Measurements from ENCODE around the gene EMC8. TPM values are rescaled to one million over a fixed set of nuclear protein-coding genes. Genes with fewer than 3 reads are reported as not detected.

Gene EMC8
- polyA plus RNA-seq, 1 of the 3 experiments (the other 2 are of a cell fraction): 45.9 TPM

DNA sequence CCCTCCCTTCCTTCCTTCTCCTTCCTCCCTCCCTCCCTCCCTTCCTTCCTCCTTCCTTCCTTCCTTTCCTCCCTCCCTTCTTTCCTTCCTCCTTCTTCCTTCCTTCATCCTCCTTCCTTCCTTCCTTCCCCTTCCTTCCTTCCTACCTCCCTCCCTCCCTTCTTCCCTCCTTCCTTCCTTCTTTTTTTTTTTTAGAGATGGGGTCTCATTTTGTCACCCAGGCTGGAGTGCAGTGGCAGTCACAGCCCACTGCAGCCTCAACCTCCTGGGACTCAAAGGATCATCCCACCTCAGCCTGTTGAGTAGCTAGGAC is 44.8 kb upstream of the EMC8 start:
- Histone ChIP-seq H3K79me2 (ENCODE audit: insufficient read depth) (no peaks in the 10 kb centered on the region), H3K4me3 (ENCODE audit: low read depth in 2 of 2, low read length in 1 of 2) (no peak overlapping the region), H3K27ac (ENCODE audit: low read depth in 2 of 2, low read length in 1 of 2) (no peak overlapping the region), H3K4me1 (ENCODE audit: control insufficient read depth in 1 of 2, insufficient read depth in 2 of 2, low read depth in 1 of 2, low read length in 1 of 2) (no peaks in the 10 kb centered on the region), H3F3A (replicated peaks; ENCODE audit: insufficient read depth) (no peaks in the 10 kb centered on the region), H3K27me3 (ENCODE audit: insufficient read depth) (peaks cover 93% of the 10 kb centered on the region), H3K9ac (no peak overlapping the region), H3K9me2 (no peaks in the 10 kb centered on the region), H3K9me3 (no peaks in the 10 kb centered on the region), H3K36me3 (replicated peaks in 1 of 2; ENCODE audit: control insufficient read depth in 1 of 2, insufficient read depth in 2 of 2, low read length in 1 of 2) (no peaks in the 10 kb centered on the region), H4K20me1 (ENCODE audit: insufficient read depth) (no peaks in the 10 kb centered on the region), H2AFZ (ENCODE audit: low read depth) (no peak overlapping the region), H3K4me2 (no peak overlapping the region)
- DNase-seq: no peak
- ChIA-PET CTCF (interaction anchor here (1.4 kb wide), 1 partner anchor 23 kb away, joined by 4 read pairs; no protein-coding TSS in a partner anchor), POLR2A (no interaction called here)
- no peak for TF ChIP-seq TAF1 (IDR thresholded peaks at IDR 0.05; ENCODE audit: borderline replicate concordance, low read depth, low read length)
- TF ChIP-seq, protein P1, sequence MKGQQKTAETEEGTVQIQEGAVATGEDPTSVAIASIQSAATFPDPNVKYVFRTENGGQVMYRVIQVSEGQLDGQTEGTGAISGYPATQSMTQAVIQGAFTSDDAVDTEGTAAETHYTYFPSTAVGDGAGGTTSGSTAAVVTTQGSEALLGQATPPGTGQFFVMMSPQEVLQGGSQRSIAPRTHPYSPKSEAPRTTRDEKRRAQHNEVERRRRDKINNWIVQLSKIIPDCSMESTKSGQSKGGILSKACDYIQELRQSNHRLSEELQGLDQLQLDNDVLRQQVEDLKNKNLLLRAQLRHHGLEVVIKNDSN (IDR thresholded peaks at IDR 0.05; ENCODE audit: borderline replicate concordance, low read depth): no peak
- TF ChIP-seq EZH2phosphoT487 (IDR thresholded peaks at IDR 0.05; ENCODE audit: borderline replicate concordance, low read depth): no peak
- TF ChIP-seq NFIC (IDR thresholded peaks at IDR 0.05; ENCODE audit: borderline replicate concordance): no peak
- no peak for TF ChIP-seq MXI1 (IDR thresholded peaks at IDR 0.05; ENCODE audit: low read depth, low read length)
- no peak for TF ChIP-seq MEF2A (IDR thresholded peaks at IDR 0.05; ENCODE audit: borderline replicate concordance, low read depth)
- TF ChIP-seq SMC3 (IDR thresholded peaks at IDR 0.05; ENCODE audit: low read depth, low read length): no peak

DNA sequence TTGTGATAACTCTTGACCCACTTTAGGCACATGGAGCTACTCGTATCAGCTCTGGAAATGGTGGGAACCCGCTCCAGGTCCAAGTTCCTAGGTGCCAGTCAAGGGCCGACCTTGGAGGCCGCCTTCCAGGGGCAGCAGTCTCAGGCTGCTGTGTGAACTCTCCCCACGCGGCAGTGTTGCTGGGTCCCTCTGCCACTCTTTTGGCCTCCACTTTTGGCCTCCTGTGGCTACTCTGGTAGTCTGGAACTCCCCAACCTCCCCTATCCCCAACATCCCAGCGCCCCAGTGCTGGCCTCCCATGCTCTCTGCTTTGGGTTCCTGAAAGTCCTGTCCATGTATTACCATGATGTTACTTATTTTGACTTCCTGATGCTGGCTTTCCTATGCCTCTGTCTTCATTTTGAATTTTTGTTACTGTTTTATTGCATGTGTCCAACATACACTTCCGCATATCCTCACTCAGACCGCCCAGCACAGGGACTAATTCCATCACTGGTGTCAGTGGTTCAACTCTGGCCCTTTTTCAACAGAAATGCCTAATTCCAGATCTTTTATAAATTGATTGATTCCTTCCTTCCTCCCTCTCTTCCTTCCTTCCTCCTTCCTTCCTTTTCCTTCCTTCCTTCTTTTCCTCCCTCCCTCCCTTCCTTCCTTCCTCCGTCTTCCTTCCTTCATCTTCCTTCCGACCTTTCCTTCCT is 44.3 kb upstream of the EMC8 start:
- no peaks in the 10 kb centered on the region for H3F3A ChIP-seq (replicated peaks; ENCODE audit: insufficient read depth)
- ChIA-PET POLR2A (no interaction called here), CTCF (interaction anchor here (1.4 kb wide), 1 partner anchor 22 kb away, joined by 4 read pairs; no protein-coding TSS in a partner anchor)
- no peak for DNase-seq
- no peaks in the 10 kb centered on the region for H3K79me2 ChIP-seq (ENCODE audit: insufficient read depth)
- H3K9me3 ChIP-seq: no peaks in the 10 kb centered on the region
- H3K4me1 ChIP-seq (ENCODE audit: control insufficient read depth in 1 of 2, insufficient read depth in 2 of 2, low read depth in 1 of 2, low read length in 1 of 2): no peaks in the 10 kb centered on the region
- peaks cover 93% of the 10 kb centered on the region for H3K27me3 ChIP-seq (ENCODE audit: insufficient read depth)
- H3K9me2 ChIP-seq: no peaks in the 10 kb centered on the region
- H3K4me2 ChIP-seq: no peak overlapping the region
- H3K4me3 ChIP-seq (ENCODE audit: low read depth in 2 of 2, low read length in 1 of 2): no peak overlapping the region
- TF ChIP-seq MEF2A (IDR thresholded peaks at IDR 0.05; ENCODE audit: borderline replicate concordance, low read depth): no peak
- TF ChIP-seq FOSL2 (IDR thresholded peaks at IDR 0.05; ENCODE audit: borderline replicate concordance, low read depth): no peak
- TF ChIP-seq USF2 (IDR thresholded peaks at IDR 0.05; ENCODE audit: borderline replicate concordance, low read depth, low read length): no peak
- no peak for TF ChIP-seq TEAD4 (IDR thresholded peaks at IDR 0.05; ENCODE audit: borderline replicate concordance, insufficient read depth)
- no peak for TF ChIP-seq RXRA (IDR thresholded peaks at IDR 0.05; ENCODE audit: borderline replicate concordance, low read depth)
- TF ChIP-seq, protein P1 (IDR thresholded peaks at IDR 0.05; ENCODE audit: borderline replicate concordance, low read depth): no peak
- no peak for TF ChIP-seq TAF1 (IDR thresholded peaks at IDR 0.05; ENCODE audit: borderline replicate concordance, low read depth, low read length)
- no peak for TF ChIP-seq GABPA (IDR thresholded peaks at IDR 0.05; ENCODE audit: low read depth)
- no peak for TF ChIP-seq TCF12 (IDR thresholded peaks at IDR 0.05)
- TF ChIP-seq, protein P2, sequence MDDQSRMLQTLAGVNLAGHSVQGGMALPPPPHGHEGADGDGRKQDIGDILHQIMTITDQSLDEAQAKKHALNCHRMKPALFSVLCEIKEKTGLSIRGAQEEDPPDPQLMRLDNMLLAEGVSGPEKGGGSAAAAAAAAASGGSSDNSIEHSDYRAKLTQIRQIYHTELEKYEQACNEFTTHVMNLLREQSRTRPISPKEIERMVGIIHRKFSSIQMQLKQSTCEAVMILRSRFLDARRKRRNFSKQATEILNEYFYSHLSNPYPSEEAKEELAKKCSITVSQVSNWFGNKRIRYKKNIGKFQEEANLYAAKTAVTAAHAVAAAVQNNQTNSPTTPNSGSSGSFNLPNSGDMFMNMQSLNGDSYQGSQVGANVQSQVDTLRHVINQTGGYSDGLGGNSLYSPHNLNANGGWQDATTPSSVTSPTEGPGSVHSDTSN (IDR thresholded peaks at IDR 0.05): no peak
- no peak for TF ChIP-seq POLR2AphosphoS5 (IDR thresholded peaks at IDR 0.05; ENCODE audit: low read depth, low read length)
- TF ChIP-seq JUND (IDR thresholded peaks at IDR 0.05): no peak
- TF ChIP-seq, protein P3, sequence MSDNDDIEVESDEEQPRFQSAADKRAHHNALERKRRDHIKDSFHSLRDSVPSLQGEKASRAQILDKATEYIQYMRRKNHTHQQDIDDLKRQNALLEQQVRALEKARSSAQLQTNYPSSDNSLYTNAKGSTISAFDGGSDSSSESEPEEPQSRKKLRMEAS (IDR thresholded peaks at IDR 0.05; ENCODE audit: low read depth): no peak
- TF ChIP-seq NRF1 (IDR thresholded peaks at IDR 0.05; ENCODE audit: low read depth, low read length): no peak
- no peak for TF ChIP-seq RAD21 (IDR thresholded peaks at IDR 0.05; ENCODE audit: low read length)
- TF ChIP-seq MXI1 (IDR thresholded peaks at IDR 0.05; ENCODE audit: low read depth, low read length): no peak
- TF ChIP-seq EP300 (IDR thresholded peaks at IDR 0.05; ENCODE audit: borderline replicate concordance in 1 of 2, low read depth in 1 of 2, low read length in 1 of 2): no peak
- 15% methylated on average over 8 of the region's 11 CpGs for WGBS (ENCODE audit: low lambda C conversion rate)
- H2AFZ ChIP-seq (ENCODE audit: low read depth): no peak overlapping the region
- H4K20me1 ChIP-seq (ENCODE audit: insufficient read depth): no peaks in the 10 kb centered on the region
- no peaks in the 10 kb centered on the region for H3K36me3 ChIP-seq (replicated peaks in 1 of 2; ENCODE audit: control insufficient read depth in 1 of 2, insufficient read depth in 2 of 2, low read length in 1 of 2)
- H3K9ac ChIP-seq: no peak overlapping the region
- no peak overlapping the region for H3K27ac ChIP-seq (ENCODE audit: low read depth in 2 of 2, low read length in 1 of 2)
